DMS53 treated with DMSO at 0.1 percent for 48 hours (cell line): ENCODE results near the gene GCN1.

Experiments used
- DNase-seq: peaks from one replicate; lab custom pipeline; 2025; ENCODE audit not compliant: unreplicated experiment; lab: John Stamatoyannopoulos, UW

GCN1 gene

GRCh38 chr12:120144215-120144614 lies 50.3 kb downstream of the GCN1 start:
- DNase-seq: no peak

GRCh38 chr12:120142231-120142877 lies 52.2 kb downstream of the GCN1 start:
- DNase-seq: no peak

- no peak for DNase-seq
Measured at GRCh38 chr12:120141336-120141735, 53.2 kb downstream of the GCN1 start.

GRCh38 chr12:120140603-120141002 lies 53.9 kb downstream of the GCN1 start:
- DNase-seq: no peak

- DNase-seq: no peak
Measured at GRCh38 chr12:120139958-120140357, 54.6 kb downstream of the GCN1 start.

- no peak for DNase-seq
Measured at GRCh38 chr12:120138366-120138765, 56.1 kb downstream of the GCN1 start.

- DNase-seq: no peak
Measured at GRCh38 chr12:120137833-120138232, 56.7 kb downstream of the GCN1 start.

- DNase-seq: no peak
Measured at GRCh38 chr12:120136093-120136770, 58.3 kb downstream of the GCN1 start.

- no peak for DNase-seq
Measured at GRCh38 chr12:120134307-120134980, 60.1 kb downstream of the GCN1 start.

GRCh38 chr12:120132863-120133385 lies 61.6 kb downstream of the GCN1 start:
- no peak for DNase-seq

- DNase-seq: no peak
Measured at GRCh38 chr12:120132054-120132836, 62.3 kb downstream of the GCN1 start.

GRCh38 chr12:120131116-120131515 lies 63.4 kb downstream of the GCN1 start:
- no peak for DNase-seq

- DNase-seq: no peak
Measured at GRCh38 chr12:120130011-120130410, 64.5 kb downstream of the GCN1 start.

GRCh38 chr12:120126635-120127005 lies 67.9 kb downstream of the GCN1 start:
- DNase-seq: no peak

GRCh38 chr12:120125792-120126634 lies 68.5 kb downstream of the GCN1 start:
- DNase-seq: no peak

GRCh38 chr12:120125029-120125428 lies 69.5 kb downstream of the GCN1 start:
- no peak for DNase-seq

GRCh38 chr12:120121766-120122293 lies 72.7 kb downstream of the GCN1 start:
- no peak for DNase-seq

GRCh38 chr12:120121343-120121742 lies 73.2 kb downstream of the GCN1 start:
- DNase-seq: no peak

- DNase-seq: no peak
Measured at GRCh38 chr12:120119271-120119973, 75.1 kb downstream of the GCN1 start.
